ENCODE measurements around the gene LIN52.

LIN52 gene

DNA sequence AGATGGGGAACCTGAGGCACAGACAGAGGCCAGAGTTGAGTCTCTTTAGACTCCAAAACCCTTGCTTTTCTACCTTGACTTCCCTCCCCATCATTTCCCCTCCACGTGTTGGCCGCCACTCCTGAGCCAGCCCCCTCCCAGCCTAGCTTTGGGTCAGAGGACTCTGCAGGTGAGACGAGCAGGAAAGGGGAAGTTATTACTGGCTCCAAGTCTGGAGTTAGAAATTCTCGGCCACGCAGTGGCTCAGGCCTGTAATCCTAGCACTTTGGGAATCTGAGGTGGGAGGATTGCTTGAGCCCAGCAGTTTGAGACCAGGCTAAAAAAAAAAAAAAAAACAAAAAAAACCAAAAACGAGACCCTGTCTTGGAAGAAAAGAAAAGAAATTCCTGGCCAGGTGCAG is 163.3 kb downstream of the LIN52 start:
- Histone ChIP-seq H3K9ac (ENCODE audit: low read length in 5 of 5) (no peak overlapping the region), H3K27ac (ENCODE audit: low read depth, low read length) (no peak overlapping the region), H3K4me1 (ENCODE audit: control insufficient read depth in 5 of 5, insufficient read depth in 5 of 5, low read length in 5 of 5) (peaks cover 0 to 9% (median 3%) of the 10 kb centered on the region in 5 donors), H3K9me3 (ENCODE audit: control insufficient read depth in 5 of 5, low read length in 5 of 5) (no peaks in the 10 kb centered on the region), H3K36me3 (ENCODE audit: control insufficient read depth in 5 of 5, insufficient read depth in 5 of 5, low read length in 5 of 5) (no peaks in the 10 kb centered on the region), H3K27me3 (ENCODE audit: control insufficient read depth in 5 of 5, insufficient read depth in 4 of 5, low read length in 5 of 5) (peaks cover 29 to 46% (median 36%) of the 10 kb centered on the region in 5 donors), H3K4me3 (ENCODE audit: low read depth in 1 of 5, low read length in 5 of 5) (no peak overlapping the region)

DNA sequence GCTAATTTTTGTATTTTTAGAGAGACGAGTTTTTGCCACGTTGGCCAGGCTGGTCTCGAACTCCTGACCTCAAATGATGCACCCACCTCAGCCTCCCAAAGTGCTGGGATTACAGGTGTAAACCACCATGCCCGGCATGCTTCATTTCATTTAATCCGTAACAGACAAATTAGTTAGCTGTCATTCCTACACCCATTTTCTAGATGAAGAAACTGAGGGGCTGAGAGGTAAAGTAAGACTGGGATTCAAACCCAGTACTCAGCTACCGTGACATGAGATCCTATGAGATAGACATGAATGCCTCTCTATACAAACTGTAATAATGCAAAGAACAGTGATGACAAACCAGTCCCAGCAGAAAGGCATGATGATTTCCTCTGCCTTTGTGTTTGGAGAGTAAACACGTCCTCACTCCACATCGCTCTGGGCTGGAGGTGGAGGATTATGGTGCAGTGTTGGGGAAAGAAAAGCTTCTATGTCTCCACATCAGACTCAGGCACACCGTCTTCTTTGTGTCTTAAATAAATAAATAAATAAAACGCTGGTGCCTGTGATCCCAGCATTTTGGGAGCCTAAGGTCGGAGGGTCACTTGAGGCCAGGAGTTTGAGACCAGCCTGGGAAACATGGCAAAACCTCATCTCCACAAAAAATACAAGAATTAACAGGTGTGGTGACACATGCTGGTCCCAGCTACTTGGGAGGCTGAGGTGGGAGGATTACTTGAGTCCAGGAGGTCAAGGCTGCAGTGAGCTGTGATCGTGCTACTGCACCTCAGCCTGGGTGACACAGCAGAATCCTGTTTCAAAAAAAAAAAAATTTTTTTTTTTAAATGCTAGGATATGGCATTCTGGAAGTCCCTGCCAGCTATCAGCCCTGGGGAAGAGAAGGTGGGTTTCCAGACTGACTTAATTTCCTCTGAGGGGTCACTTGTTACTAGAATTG is 164.9 kb downstream of the LIN52 start:
- Histone ChIP-seq H3K9ac (ENCODE audit: low read length in 5 of 5) (no peak overlapping the region), H3K4me1 (ENCODE audit: control insufficient read depth in 5 of 5, insufficient read depth in 5 of 5, low read length in 5 of 5) (peaks cover 0 to 9% (median 3%) of the 10 kb centered on the region in 5 donors), H3K4me3 (ENCODE audit: low read depth in 1 of 5, low read length in 5 of 5) (no peak overlapping the region), H3K36me3 (ENCODE audit: control insufficient read depth in 5 of 5, insufficient read depth in 5 of 5, low read length in 5 of 5) (no peaks in the 10 kb centered on the region), H3K27me3 (ENCODE audit: control insufficient read depth in 5 of 5, insufficient read depth in 4 of 5, low read length in 5 of 5) (peaks cover 13 to 32% (median 27%) of the 10 kb centered on the region in 5 donors), H3K9me3 (ENCODE audit: control insufficient read depth in 5 of 5, low read length in 5 of 5) (no peaks in the 10 kb centered on the region), H3K27ac (ENCODE audit: low read depth, low read length) (no peak overlapping the region)

Data from subcutaneous abdominal adipose tissue (tissue), 5 donors.